MCF 10A (cell line): Measurements from ENCODE around the gene OR8G1. TPM values are rescaled to one million over a fixed set of nuclear protein-coding genes. Genes with fewer than 3 reads are reported as not detected.
"Not testable (repeated sequence)": the region's sequence is repeated elsewhere in the genome, so short reads cannot be mapped to it uniquely, and the experiment has no call there.

Experiments
- BruUV-seq: library from RNA; stranded (reverse); fragments of 400-500 nt; replicated peaks from 2 replicates; lab custom pipeline; 2021; lab: Mats Ljungman, UMichigan
- CTCF ChIA-PET: fragments of 300-600 bp; sonication (Branson Sonifier 250); formaldehyde crosslinking; extraction: SDS; loops from one replicate; lab custom pipeline; 2021; ENCODE audit warnings: antibody characterized with exemption, inconsistent platforms; lab: Yijun Ruan, JAX
- POLR2A ChIA-PET: fragments of 300-600, 350-650 bp; sonication (Branson Sonifier 250); formaldehyde crosslinking; extraction: SDS; loops from one replicate; lab custom pipeline; 2020; ENCODE audit warnings: antibody characterized with exemption, inconsistent platforms; lab: Yijun Ruan, JAX
- DNase-seq: peaks from one replicate; pipeline ENCODE4 v3.0.0-alpha.2; 2018; ENCODE audit not compliant: unreplicated experiment
- H3K27ac Mint-ChIP-seq: one replicate; pipeline ENCODE4 v1.8.0; 2022; ENCODE audit warnings: mild to moderate bottlenecking, low read depth, mixed read lengths; ENCODE audit not compliant: unreplicated experiment
- H3K27me3 Mint-ChIP-seq: one replicate; pipeline ENCODE4 v1.8.0; 2022; ENCODE audit warnings: mixed read lengths; ENCODE audit not compliant: insufficient read depth, unreplicated experiment
- H3K36me3 Mint-ChIP-seq: one replicate; pipeline ENCODE4 v1.8.0; 2022; ENCODE audit warnings: mild to moderate bottlenecking, moderate library complexity, mixed read lengths; ENCODE audit not compliant: insufficient read depth, unreplicated experiment
- H3K4me1 Mint-ChIP-seq: one replicate; pipeline ENCODE4 v1.8.0; 2022; ENCODE audit warnings: mixed read lengths; ENCODE audit not compliant: insufficient read depth, unreplicated experiment
- H3K4me3 Mint-ChIP-seq: one replicate; pipeline ENCODE4 v1.8.0; 2022; ENCODE audit warnings: mild to moderate bottlenecking, moderate library complexity, mixed read lengths; ENCODE audit not compliant: unreplicated experiment
- H3K9me3 Mint-ChIP-seq: one replicate; pipeline ENCODE4 v1.8.0; 2022; ENCODE audit warnings: mixed read lengths; ENCODE audit not compliant: unreplicated experiment
- CTCF ChIP-seq: fragments of 200-600 bp; IDR thresholded peaks from one replicate; pipeline ENCODE4 v1.8.0; 2022; ENCODE audit warnings: antibody characterized with exemption, mild to moderate bottlenecking; ENCODE audit not compliant: unreplicated experiment
- intact Hi-C: fragments of 100-400 bp; cut with micrococcal nuclease; formaldehyde crosslinking; loops from 2 replicates; pipeline ENCODE4 v1.14.1; 2022
- total RNA-seq: library from RNA; stranded (reverse); gene quantifications from 2 replicates; pipeline ENCODE4 v1.2.3, GENCODE V29; 2022

Gene OR8G1
- total RNA-seq, 1 experiment from 2014 or later, result not detected

- H3K4me3 Mint-ChIP-seq, result no peak overlapping the region
- ChIA-PET CTCF (no interaction called here), POLR2A (no interaction called here)
- TF ChIP-seq CTCF, result no peak
- no peaks in the 10 kb centered on the region for H3K36me3 Mint-ChIP-seq
- peak; percentile 10 for DNase-seq
- intact Hi-C loops, result no loop called here
- no peaks in the 10 kb centered on the region for H3K9me3 Mint-ChIP-seq
- BruUV-seq, result no TSS peak
- H3K27me3 Mint-ChIP-seq, result peaks cover 20% of the 10 kb centered on the region
- no peak overlapping the region for H3K27ac Mint-ChIP-seq
- H3K4me1 Mint-ChIP-seq, result no peaks in the 10 kb centered on the region
Observed at GRCh38 chr11:124233376-124233775, 7.5 kb upstream of the OR8G1 start.

GRCh38 chr11:124238512-124238911 lies 2.4 kb upstream of the OR8G1 start:
- POLR2A ChIA-PET, result no interaction called here
- H3K27ac Mint-ChIP-seq, result no peak overlapping the region
- no peaks in the 10 kb centered on the region for H3K4me1 Mint-ChIP-seq
- intact Hi-C loops, result no loop called here
- peaks cover 45% of the 10 kb centered on the region for H3K27me3 Mint-ChIP-seq
- no peaks in the 10 kb centered on the region for H3K36me3 Mint-ChIP-seq
- CTCF ChIA-PET, result no interaction called here
- no TSS peak for BruUV-seq
- no peaks in the 10 kb centered on the region for H3K9me3 Mint-ChIP-seq
- no peak for TF ChIP-seq CTCF
- no peak for DNase-seq
- H3K4me3 Mint-ChIP-seq, result no peak overlapping the region

GRCh38 chr11:124249869-124250268 lies 9.0 kb downstream of the OR8G1 start:
- H3K9me3 Mint-ChIP-seq, intact Hi-C loops, CTCF ChIA-PET, DNase-seq, POLR2A ChIA-PET, H3K4me3 Mint-ChIP-seq, BruUV-seq, H3K4me1 Mint-ChIP-seq, H3K27ac Mint-ChIP-seq, H3K36me3 Mint-ChIP-seq: not testable (repeated sequence)
- H3K27me3 Mint-ChIP-seq, result peaks cover 77% of the 10 kb centered on the region

- TF ChIP-seq CTCF, result no peak
- DNase-seq, result no peak
- H3K36me3 Mint-ChIP-seq, result no peaks in the 10 kb centered on the region
- BruUV-seq, result no TSS peak
- no peaks in the 10 kb centered on the region for H3K9me3 Mint-ChIP-seq
- CTCF ChIA-PET, result interaction anchor here (0.7 kb wide), 1 partner anchor 326 kb away, joined by 4 read pairs; no protein-coding TSS in a partner anchor
- intact Hi-C loops, result no loop called here
- peaks cover 90% of the 10 kb centered on the region for H3K27me3 Mint-ChIP-seq
- H3K4me1 Mint-ChIP-seq, result no peaks in the 10 kb centered on the region
- no peak within 1 kb of the TSS for H3K27ac Mint-ChIP-seq
- no peak within 1 kb of the TSS for H3K4me3 Mint-ChIP-seq
- POLR2A ChIA-PET, result no interaction called here
Observed at GRCh38 chr11:124256076-124256475, 15.2 kb downstream of the OR8G1 start, which contains the start of gene OR8G5. OR8G5 (plus strand) TSS chr11:124256376; CDS start chr11:124264932, 8,556 bp downstream.

- DNase-seq, H3K27ac Mint-ChIP-seq, H3K9me3 Mint-ChIP-seq, BruUV-seq, H3K4me3 Mint-ChIP-seq, intact Hi-C loops, CTCF ChIA-PET, H3K36me3 Mint-ChIP-seq, POLR2A ChIA-PET, H3K4me1 Mint-ChIP-seq: not testable (repeated sequence)
- H3K27me3 Mint-ChIP-seq, result peaks cover 85% of the 10 kb centered on the region
Observed at GRCh38 chr11:124265041-124265440, 24.1 kb downstream of the OR8G1 start.

GRCh38 chr11:124270886-124271285 lies 30.0 kb downstream of the OR8G1 start:
- H3K27me3 Mint-ChIP-seq, result peaks cover 60% of the 10 kb centered on the region
- BruUV-seq, POLR2A ChIA-PET, H3K9me3 Mint-ChIP-seq, intact Hi-C loops, DNase-seq, H3K36me3 Mint-ChIP-seq, H3K4me1 Mint-ChIP-seq, H3K4me3 Mint-ChIP-seq, CTCF ChIA-PET, H3K27ac Mint-ChIP-seq: not testable (repeated sequence)
